HL-60 (cell line): ENCODE measurements around the gene NDRG4.

Experiments
- DNase-seq, 2 experiments: peaks; one replicate each; pipeline ENCODE4 v3.0.0-alpha.2; 2010 to 2020; ENCODE audit warnings: low read depth in 1 of 2, low spot score in 1 of 2
- H3K27ac ChIP-seq: fragments of 250-450 bp; sonication (Bioruptor Pico); replicated peaks from 2 replicates; pipeline ENCODE4 v1.5.1; 2020; ENCODE audit warnings: mild to moderate bottlenecking, moderate library complexity
- H3K27me3 ChIP-seq: fragments of 250-450 bp; sonication (Bioruptor Pico); 2 replicates; pipeline ENCODE4 v1.5.1; 2021; ENCODE audit warnings: mild to moderate bottlenecking, moderate library complexity; ENCODE audit not compliant: insufficient read depth, poor library complexity, severe bottlenecking
- H3K4me3 ChIP-seq: replicated peaks from 2 replicates; pipeline ENCODE4 v1.5.1; 2011; ENCODE audit warnings: mild to moderate bottlenecking, control low read depth, low read length; ENCODE audit not compliant: insufficient read depth
- CTCF ChIP-seq: IDR thresholded peaks from one replicate; pipeline ENCODE4 v1.5.1; 2011; ENCODE audit warnings: low read length, control low read depth, inconsistent platforms; ENCODE audit not compliant: insufficient read depth

NDRG4 gene

GRCh38 chr16:58556678-58557077, 56.7 kb downstream of the NDRG4 start:
- Histone ChIP-seq H3K4me3 (no peak overlapping the region), H3K27me3 (no peaks in the 10 kb centered on the region), H3K27ac (no peak overlapping the region)
- TF ChIP-seq CTCF, result no peak
- DNase-seq, result no peak
